GM21515 (cell line): Measurements from ENCODE around the gene ZNF654.
"Not testable (repeated sequence)": the region's sequence is repeated elsewhere in the genome, so short reads cannot be mapped to it uniquely, and the experiment has no call there.

Experiments
- ATAC-seq: cut with Tn5 transposase; IDR thresholded peaks from one replicate; pipeline ENCODE4 v1.9.1; 2021; ENCODE audit not compliant: unreplicated experiment

ZNF654 gene

DNA sequence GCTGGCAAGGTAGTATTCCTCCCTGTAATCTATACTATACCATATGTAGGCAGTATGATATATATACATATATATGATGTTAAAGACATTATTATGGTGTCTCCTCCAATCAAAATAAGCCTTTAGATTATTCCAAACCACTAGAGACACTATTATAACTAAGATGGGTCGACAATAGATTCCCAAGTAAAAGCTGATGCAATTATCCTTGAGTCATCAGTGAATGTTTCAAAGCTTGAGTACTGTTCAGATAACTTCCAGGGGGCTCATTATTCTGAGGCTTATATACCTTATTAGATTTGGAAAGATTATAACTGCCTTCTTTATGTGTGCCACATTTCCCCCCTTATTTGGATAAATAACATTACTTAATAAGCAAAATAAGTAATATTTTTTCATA lies 78.8 kb downstream of the ZNF654 start:
- ATAC-seq: no peak

DNA sequence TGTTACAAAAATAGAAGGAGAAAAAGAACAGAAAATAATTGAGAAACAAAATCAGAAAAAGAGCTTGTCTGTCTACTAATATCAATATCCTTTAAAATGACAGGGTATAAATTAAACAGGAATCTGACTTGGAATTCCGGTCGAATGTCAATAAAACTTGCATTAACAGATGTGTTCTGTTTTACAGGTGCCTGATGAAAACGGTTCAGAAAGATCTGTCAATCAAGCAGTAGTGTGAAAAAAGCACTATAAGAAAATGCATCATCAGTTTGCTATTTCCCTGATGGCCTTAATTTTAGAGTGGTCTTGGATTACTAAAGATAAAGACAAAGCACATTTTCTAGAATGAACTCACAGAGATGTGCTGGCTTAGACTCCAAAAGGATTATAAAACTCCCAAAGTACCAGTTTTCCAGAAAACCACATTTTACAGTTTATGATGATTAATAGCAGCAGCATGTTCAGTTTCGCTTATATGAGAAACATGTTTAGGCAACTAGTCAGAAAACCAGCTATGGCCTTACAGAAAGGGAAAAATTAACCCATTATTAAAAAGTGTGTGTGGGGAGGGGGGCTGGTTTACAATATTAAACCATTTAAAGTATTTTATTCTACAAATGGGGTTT lies 82.5 kb downstream of the ZNF654 start:
- ATAC-seq: no peak

DNA sequence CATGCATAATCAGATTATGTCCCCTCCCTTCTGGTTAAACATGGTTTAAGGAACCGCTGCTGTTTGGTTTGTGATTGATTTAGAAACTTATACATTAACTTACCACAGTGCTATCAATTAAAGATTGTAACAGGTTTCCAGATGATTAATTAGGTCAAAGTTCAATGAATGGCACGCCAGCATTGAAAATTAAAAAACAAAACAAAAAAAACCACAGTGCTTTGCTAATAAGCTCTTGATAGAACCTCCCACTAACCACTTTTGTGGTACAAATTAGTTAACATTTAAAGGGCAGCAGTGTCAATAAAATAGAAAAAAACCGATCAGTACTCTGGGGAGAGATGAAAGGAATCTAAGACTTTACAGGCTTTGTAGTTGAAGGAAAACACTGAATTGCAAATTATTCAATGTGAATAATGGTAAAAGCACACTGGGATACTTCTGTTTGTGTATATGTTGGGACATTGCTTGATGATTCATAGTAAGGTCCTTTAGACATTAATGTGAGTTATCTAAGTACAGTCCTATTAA lies 83.1 kb downstream of the ZNF654 start:
- no peak for ATAC-seq

DNA sequence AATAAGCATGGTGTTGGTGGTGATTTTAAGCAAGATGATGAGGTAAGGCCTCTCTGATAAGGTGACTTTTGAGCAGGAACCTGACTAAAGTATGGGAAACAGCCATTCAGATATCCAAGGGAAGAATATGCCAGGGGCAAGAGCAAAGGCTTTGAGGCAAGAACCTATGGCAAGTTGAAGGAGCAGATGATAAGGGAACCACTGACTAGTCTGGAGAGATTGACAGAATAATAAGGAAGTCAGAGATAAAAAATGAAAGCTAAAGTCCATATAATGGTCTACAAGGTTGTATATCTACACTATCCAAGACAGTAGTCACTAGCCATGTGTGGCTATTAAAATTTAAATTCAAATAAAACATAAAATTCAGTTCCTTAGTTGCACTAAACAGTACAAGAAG lies 88.2 kb downstream of the ZNF654 start:
- no peak for ATAC-seq

DNA sequence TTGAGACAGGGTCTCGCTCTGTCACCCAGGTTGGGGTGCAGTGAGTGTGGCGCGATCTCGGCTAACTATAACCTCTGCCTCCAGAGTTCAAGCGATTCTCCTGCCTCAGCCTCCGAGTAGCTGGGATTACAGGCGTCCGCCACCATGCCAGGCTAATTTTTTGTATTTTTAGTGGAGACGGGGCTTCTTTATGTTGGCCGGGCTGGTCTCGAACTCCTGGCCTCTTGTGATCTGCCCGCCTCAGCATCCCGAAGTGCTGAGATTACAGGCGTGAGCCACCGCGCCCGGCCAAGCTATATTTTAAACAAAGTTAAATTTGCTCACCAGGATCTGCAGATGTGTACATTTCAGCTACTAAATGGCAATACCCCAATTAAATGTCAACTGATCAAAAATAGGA lies 89.6 kb downstream of the ZNF654 start:
- ATAC-seq: no peak

DNA sequence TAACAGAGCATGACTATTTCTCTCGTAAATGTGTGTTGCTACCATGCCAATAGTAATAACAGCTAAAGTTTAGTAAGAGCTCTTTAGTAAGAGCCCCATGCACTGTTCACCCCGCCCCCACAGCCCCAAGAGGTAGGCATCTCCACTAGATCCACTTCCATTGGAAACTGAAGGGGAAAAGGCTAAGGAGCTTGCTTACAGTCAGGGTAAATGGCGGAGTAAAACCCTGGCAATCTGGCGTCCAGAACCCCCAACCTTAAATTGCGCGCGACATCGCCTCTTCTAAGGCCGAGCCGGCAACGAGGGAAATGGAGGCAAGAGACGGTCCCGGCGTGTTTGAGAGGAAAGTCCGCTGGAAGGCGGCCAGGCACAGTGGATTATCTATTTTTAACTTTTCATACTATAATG lies 90.0 kb downstream of the ZNF654 start:
- peak; percentile 12 for ATAC-seq

DNA sequence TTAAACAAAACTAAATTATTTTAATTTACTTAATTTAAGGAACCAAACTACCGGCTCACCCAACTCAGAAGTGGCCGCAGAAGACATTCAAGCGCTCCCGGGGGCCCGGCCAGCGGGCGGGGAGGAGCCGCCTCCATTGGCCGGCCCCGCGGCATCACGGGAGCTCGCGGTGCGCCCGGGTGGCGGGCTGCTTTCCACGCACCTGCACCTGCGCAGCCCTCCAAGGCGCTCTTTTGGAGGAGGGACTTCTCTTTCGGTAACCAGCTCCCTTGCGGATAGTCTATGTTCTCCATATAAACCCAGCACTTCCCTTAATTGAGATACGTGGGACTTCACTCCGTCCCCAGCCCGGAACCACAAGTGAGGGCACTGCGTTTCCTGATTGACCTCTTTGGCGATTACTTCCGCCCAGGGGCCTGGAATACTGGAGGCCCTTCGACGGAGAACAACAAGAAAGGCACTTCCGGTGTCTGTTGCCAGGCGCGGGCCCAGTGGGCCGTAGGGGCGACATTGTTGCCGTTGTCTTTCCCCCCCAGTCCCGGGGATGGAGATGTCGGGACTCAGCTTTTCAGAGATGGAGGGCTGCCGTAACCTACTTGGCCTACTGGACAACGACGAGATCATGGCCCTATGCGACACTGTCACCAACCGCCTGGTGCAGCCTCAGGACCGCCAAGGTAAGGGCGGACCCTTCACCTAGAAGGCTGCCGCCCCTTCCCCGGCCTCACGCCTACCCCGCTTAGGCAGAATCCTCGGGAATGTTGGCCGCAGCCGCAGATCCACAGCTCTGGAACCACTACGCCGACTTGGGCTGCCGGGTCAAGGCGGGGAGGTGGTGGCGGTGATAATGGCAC lies 90.7 kb downstream of the ZNF654 start, which contains the start of gene C3orf38:
C3orf38 (plus strand) TSS at position 451 of the 854 bp plus-strand sequence; CDS start at position 545, 94 bp downstream.
- ATAC-seq: peak; percentile 76

DNA sequence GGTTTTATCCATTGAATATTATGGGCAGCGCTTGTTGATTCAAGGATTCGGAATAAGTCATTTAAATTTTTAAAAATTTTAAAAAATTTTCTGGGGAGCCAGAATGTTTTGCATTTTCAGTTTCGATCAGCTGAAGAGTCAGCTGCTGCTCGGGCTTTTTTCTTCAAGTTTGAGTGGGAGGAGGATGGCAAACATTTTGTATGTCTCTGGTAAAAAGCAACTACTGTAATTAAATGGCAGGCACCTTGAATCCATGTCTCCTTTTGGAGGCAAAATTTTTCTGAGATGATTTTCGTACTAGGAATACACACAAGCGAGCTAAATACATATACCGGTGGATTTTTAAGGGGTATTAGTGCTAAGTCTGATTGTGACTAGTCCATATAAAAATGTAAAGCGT lies 91.3 kb downstream of the ZNF654 start:
- peak; percentile 26 for ATAC-seq

DNA sequence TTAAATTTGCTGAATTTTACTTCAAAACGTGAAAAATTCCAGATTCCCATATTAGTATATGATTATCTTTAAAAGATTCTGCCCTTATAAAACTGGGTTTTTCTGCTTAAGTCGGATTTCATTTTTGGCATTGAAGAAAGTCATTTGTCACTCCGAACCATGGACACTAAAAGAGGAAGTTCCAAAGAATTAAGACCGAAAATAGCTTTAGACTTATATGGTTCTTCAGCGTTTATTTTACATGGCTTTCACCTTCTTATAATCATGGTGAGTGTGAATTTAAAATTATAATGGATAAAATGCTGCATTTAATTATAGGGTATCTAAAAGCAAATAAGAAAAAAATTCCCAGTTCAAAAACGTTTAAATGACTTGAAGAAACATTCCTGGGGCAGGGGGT lies 91.8 kb downstream of the ZNF654 start:
- no peak for ATAC-seq

DNA sequence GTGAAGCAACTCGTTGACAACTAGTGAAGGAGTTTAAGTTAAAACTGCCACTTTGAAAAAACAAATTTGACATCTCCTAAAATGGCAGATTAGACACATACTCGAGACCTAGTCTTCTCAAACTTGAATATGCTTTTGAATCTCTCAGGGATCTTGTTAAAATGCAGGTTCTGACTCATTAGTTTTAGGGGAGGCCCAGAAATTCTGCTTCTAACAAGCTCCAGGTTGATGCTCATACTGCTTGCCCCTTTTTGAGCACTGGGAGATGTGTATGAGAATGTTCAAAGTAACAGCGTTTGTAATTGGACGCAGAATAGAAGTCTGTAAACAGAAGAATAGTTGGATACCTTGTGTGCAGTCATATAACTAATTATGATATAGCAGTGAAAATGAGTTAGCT lies 92.3 kb downstream of the ZNF654 start:
- no peak for ATAC-seq

DNA sequence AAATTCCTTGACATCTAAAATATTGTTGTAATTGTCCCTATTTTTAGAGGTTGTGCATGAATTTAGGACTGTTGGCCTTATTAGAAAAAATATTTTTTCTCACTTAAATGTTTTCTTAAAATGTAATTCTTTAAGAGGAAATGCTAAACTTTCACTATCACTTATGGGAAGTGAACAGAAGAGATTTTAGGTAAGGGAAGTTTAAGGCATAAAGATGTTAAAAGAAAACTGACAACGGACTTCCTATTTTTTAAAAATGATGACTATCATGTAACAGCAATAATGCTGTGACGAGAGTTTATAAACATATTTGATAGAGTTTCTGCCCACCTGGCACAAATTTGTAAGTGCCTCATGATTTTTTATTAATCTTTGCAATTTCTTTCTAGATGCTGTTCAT lies 93.8 kb downstream of the ZNF654 start:
- no peak for ATAC-seq

DNA sequence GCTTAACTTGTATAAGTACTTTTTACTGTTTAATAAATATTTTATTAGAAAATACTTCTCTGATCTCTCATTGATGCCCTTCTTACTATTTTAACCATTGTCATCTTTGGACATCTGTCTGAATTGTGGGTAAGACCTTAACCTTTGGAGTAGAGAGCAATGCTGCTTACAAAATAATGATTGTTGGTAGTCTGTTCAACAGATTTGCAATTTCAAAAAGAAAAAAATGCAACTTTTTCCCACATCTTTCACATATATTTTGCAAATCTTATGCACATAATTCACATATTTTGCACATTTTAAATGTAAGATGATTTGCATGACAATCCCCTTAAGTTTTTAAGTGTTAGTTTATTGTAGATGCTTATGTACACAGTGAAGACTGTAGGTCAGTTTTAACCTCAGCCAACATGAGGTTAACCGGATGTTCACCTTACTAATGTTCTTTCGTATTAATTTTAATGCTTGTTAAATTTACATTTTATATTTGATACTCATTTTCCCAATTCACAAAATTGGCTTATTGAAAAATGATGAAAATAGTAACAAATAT lies 107.4 kb downstream of the ZNF654 start:
- ATAC-seq: no peak

DNA sequence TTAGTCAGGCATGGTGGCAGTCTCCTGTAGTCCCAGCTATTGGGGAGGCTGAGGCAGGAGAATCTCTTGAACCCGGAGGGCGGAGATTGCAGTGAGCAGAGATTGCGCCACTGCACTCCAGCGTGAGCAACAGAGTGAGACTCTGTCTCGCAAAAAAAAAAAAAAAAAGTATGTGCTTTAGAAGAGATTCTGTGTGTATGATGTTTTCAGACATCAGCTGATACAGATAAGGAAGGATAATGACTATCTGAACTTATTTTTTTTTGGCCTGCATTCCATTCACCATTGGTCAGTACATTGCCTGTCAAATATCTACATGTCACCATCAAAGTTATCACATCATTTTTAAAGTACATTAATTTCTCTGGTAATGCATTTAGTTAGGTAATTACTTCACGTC lies 108.1 kb downstream of the ZNF654 start:
- ATAC-seq: no peak

DNA sequence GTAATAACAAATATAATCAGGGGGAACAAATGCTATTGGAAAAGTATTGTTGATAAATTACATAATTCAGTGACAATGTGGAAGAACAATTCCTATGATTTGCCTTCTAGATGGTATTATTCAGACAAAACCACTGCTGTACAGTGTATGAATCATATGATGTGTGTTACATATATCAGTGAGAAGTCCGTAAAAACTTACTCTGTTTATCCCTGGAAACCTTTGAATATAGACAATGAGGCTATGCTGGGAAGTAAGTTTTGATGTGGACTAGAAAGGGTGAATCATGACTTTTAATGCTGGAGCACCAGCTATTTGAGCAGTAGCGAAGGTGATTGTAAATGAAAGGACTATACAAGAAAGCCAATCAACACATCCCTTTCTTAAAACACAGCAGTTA lies 108.6 kb downstream of the ZNF654 start:
- ATAC-seq: no peak

DNA sequence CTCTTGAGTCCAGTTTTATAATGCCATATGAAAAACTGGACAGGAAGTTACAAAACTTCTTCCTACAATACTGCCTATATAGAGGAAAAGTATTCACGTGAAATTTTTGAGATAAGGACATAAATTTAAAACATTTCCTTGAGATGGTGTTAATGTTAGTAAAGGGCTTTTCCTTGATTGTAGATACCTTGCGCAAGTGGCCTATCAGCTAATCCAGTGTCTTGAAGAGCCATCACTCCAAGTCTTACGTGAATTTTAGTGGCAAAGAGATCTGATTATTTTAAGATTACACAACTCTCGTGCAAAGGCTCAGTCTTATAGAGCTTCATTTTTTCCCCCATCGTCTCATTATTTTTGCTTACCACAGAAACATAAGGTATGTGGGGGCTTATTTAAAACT lies 109.1 kb downstream of the ZNF654 start:
- no peak for ATAC-seq

DNA sequence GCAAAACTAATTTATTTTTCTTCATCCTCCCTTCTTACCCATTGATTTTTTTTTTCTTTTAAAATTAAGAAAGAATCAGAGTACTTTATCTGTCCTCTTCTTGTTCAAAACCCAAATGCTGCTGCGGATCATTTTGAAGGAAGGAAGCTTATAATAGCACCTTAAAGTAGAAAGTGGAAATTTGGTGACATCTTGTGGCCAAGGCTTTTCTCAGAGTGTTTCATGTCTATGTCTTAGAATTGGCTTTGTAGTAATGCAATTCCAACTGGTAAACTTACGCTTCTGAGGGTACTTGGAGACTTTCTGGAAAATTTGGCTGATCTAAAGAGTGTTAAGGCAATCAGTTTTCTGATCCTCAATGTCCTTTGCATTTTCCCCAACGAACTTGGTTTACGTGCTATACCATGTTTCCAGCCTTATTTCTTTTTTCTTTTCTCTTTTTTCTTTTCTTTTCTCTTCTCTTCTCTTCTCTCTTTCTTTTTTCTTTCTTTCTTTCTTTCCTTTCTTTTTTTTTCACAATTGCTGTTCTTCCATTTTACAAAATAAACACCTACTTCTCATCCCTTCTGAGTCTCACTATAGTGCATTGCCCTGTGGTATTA lies 121.4 kb downstream of the ZNF654 start:
- peak; percentile 92 for ATAC-seq

DNA sequence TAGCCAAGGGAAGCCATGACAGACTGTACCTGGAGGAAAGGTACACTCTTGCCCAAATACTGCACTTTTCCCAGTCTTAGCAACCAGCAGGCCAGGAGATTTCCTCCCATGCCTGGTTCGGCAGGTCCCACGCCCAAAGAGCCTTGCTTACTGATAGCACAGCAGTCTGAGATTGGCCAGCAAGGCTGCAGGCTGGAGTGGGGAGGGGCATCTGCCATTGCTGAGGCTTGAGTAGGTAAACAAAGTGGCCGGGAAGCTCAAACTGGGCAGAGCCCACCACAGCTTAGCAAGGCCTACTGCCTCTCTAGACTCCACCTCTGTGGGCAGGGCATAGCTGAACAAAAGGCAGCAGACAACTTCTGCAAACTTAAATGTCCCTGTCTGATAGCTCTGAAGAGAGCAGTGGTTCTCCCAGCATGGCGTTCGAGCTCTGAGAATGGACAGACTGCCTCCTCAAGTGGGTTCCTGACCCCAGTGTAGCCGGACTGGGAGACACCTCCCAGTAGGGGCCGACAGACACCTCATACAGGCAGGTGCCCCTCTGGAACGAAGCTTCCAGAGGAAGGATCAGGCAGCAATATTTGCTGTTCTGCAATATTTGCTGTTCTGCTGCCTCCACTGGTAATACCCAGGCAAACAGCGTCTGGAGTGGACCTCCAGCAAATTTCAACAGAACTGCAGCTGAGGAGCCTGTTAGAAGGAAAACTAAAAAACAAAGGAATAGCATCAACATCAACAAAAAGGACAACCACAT lies 123.3 kb downstream of the ZNF654 start:
- not testable (repeated sequence) for ATAC-seq

DNA sequence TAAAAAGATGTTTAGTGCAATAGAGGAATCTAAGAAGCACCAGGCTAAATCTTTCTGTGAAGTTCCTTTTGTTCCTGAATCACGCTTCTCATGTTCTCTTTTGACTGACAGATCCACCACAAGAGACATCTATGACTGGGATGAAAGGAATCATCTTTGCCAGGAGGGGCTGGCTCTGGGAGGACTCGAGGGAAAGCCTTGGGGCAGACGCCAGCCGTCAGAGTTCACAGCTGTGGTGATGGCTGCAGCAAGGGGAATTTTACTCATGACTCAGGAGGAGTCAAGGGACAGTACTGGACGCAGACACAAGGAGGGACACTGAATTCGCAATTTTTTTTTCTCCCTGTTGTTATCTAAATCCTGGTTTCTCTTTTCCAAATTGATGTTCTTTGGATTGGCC lies 129.4 kb downstream of the ZNF654 start:
- ATAC-seq: no peak

DNA sequence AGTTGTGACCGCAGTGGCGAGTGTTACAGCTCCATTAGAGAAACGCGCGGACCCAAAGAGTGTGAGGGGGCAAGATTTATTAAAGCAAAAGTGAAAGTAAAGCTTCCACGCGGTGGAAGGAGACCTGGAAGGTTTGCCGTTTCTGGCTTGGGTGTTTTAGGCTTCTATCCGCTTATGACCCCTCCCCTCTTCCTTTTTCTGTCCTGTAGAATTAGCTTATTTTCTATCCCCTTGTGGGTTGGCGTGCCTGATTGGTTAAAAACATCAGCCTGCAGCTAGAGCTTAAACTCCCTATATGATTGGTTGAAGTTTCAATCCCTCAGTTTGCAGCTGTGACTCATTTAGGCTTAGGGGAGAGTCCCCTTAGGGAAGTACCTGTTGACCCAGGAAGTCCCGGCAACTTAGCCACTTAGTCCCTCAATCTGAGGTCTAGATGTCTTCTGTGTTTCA lies 130.3 kb downstream of the ZNF654 start:
- ATAC-seq: peak; percentile 85

DNA sequence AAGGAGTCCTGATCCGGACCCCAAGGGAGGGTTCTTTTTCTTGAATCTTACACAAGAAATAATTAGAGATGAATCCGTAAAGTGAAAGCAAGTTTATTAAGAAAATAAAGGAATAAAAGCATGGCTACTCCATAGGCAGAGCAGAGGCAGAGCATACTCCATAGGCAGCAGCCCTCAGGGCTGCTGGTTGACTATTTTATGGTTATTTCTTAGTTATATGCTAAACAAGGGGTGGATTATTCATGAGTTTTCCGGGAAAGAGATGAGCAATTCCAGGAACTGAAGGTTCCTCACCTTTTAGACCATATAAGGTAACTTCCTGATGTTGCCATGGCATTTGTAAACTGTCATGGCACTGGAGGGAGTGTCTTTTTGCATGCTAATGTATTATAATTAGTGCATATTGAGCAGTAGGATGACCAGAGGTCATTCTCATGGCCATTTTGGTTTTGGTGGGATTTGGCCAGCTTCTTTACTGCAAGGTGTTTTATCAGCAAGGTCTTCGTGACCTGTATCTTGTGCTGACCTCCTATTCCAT lies 132.9 kb downstream of the ZNF654 start:
- no peak for ATAC-seq
